ENCODE measurements around the gene ACSF2. TPM values are rescaled to one million over a fixed set of nuclear protein-coding genes. Genes with fewer than 3 reads are reported as not detected.

Gene ACSF2, protein sequence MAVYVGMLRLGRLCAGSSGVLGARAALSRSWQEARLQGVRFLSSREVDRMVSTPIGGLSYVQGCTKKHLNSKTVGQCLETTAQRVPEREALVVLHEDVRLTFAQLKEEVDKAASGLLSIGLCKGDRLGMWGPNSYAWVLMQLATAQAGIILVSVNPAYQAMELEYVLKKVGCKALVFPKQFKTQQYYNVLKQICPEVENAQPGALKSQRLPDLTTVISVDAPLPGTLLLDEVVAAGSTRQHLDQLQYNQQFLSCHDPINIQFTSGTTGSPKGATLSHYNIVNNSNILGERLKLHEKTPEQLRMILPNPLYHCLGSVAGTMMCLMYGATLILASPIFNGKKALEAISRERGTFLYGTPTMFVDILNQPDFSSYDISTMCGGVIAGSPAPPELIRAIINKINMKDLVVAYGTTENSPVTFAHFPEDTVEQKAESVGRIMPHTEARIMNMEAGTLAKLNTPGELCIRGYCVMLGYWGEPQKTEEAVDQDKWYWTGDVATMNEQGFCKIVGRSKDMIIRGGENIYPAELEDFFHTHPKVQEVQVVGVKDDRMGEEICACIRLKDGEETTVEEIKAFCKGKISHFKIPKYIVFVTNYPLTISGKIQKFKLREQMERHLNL
- polyA plus RNA-seq (2011; rRNA removed) (28.9 and 33.6 TPM in 2 replicates), polyA plus RNA-seq (2017; fragmentation: RNase III; extraction: RNeasy Plus Mini Kit Qiagen cat#74134 plus additional on column Dnase treatment) (16.3 to 24.4 TPM (median 21.5 TPM) in 3 replicates), polyA minus RNA-seq (2011; rRNA and poly(A)+ RNA removed) (45.1 and 48.8 TPM in 2 replicates)
- 14.0 and 17.2 TPM in 2 replicates for polyA plus RNA-seq (2012; cell fraction: cytosol; rRNA removed)
- polyA plus RNA-seq (2012; cell fraction: nucleus; rRNA removed): 49.4 and 67.7 TPM in 2 replicates

DNA sequence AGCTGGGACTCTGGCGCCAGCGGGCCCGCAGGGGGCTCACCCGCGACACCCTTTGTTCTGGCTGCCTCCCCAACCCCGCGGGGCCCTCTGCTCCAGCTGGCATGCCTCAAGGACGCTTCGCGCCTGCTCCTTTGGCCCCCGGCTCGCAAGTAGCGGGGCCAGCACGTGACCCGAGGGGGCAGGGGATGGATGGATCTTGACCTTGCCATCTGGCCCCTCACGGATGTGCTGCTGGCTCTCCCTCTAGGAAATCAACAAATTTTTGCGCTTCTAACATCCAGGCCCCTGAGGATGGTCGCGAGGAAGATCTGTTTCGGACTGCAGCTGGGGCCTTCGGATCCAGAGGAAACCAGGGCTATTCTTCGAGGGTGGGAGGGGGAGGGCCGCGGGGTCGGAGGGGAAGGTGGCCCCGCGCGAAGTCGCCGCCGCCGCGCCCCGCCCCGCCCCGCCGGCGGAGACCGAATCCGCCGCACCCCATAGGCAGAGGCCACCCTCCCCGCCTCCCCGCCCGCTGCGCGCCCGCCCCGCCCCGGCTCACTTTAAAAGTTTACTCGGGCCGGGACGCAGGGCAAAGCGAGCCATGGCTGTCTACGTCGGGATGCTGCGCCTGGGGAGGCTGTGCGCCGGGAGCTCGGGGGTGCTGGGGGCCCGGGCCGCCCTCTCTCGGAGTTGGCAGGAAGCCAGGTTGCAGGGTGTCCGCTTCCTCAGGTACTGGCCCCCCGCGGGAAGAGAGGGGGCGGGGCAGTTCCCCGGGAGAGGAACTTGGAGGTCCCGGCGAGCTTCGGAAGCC, at the start of gene ACSF2:
ACSF2 (plus strand) TSS at position 537 of the 790 bp plus-strand sequence; CDS start at position 581, 44 bp downstream.
- DNase-seq (ENCODE audit: low read depth in 1 of 2, low spot score in 1 of 2): peak; percentile 50 to 87
- peaks cover 27% of the 10 kb centered on the region for H3K4me1 ChIP-seq
- TF ChIP-seq USF2 (IDR thresholded peaks at IDR 0.05) (peak; percentile 52; the same call in 1 of the 2 replicates), RCOR1 (IDR thresholded peaks at IDR 0.05; ENCODE audit: low read depth, low read length) (no peak), JUN (IDR thresholded peaks at IDR 0.05) (peak; percentile 35 to 50; a peak in 1 of 5 replicates), CEBPB (IDR thresholded peaks at IDR 0.05) (no peak), HOXB13 (CRISPR knock-in tag; IDR thresholded peaks at IDR 0.05; ENCODE audit: low read depth) (no peak), HDAC2 (IDR thresholded peaks at IDR 0.05) (no peak), MAFK (IDR thresholded peaks at IDR 0.05; ENCODE audit: partially characterized antibody) (no peak), EHF (CRISPR knock-in tag; IDR thresholded peaks at IDR 0.05) (no peak), NFE2L2 (conservative IDR thresholded peaks at IDR 0.05; ENCODE audit: low read length) (no peak), ZFP36 (IDR thresholded peaks at IDR 0.05; ENCODE audit: borderline replicate concordance, partially characterized antibody) (no peak), RAD21 (conservative IDR thresholded peaks at IDR 0.05 in 1 of 2, IDR thresholded peaks at IDR 0.05 in 1 of 2) (no peak), POLR2A (IDR thresholded peaks at IDR 0.05; ENCODE audit: low read length) (no peak), TFCP2L1 (CRISPR knock-in tag; IDR thresholded peaks at IDR 0.05) (no peak), EP300 (IDR thresholded peaks at IDR 0.05) (no peak), MYC (IDR thresholded peaks at IDR 0.05; ENCODE audit: borderline replicate concordance, low read length) (no peak), CHD4 (IDR thresholded peaks at IDR 0.05; ENCODE audit: borderline replicate concordance) (no peak), MAZ (IDR thresholded peaks at IDR 0.05; ENCODE audit: borderline replicate concordance, low read depth, low read length) (no peak), FOXS1 (CRISPR knock-in tag; IDR thresholded peaks at IDR 0.05) (no peak)
- TF ChIP-seq, protein P1, sequence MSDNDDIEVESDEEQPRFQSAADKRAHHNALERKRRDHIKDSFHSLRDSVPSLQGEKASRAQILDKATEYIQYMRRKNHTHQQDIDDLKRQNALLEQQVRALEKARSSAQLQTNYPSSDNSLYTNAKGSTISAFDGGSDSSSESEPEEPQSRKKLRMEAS (IDR thresholded peaks at IDR 0.05): peak; percentile 16; the same call in 1 of the 2 replicates
- TF ChIP-seq, protein P2, sequence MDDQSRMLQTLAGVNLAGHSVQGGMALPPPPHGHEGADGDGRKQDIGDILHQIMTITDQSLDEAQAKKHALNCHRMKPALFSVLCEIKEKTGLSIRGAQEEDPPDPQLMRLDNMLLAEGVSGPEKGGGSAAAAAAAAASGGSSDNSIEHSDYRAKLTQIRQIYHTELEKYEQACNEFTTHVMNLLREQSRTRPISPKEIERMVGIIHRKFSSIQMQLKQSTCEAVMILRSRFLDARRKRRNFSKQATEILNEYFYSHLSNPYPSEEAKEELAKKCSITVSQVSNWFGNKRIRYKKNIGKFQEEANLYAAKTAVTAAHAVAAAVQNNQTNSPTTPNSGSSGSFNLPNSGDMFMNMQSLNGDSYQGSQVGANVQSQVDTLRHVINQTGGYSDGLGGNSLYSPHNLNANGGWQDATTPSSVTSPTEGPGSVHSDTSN (IDR thresholded peaks at IDR 0.05): no peak
- TF ChIP-seq, protein P3, sequence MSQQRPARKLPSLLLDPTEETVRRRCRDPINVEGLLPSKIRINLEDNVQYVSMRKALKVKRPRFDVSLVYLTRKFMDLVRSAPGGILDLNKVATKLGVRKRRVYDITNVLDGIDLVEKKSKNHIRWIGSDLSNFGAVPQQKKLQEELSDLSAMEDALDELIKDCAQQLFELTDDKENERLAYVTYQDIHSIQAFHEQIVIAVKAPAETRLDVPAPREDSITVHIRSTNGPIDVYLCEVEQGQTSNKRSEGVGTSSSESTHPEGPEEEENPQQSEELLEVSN (IDR thresholded peaks at IDR 0.05; ENCODE audit: borderline replicate concordance, low read depth): peak; percentile 49; the same call in 1 of the 2 replicates
- TF ChIP-seq, protein P4, sequence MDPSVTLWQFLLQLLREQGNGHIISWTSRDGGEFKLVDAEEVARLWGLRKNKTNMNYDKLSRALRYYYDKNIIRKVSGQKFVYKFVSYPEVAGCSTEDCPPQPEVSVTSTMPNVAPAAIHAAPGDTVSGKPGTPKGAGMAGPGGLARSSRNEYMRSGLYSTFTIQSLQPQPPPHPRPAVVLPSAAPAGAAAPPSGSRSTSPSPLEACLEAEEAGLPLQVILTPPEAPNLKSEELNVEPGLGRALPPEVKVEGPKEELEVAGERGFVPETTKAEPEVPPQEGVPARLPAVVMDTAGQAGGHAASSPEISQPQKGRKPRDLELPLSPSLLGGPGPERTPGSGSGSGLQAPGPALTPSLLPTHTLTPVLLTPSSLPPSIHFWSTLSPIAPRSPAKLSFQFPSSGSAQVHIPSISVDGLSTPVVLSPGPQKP (IDR thresholded peaks at IDR 0.05; ENCODE audit: low read depth, low read length): no peak
- H3K4me2 ChIP-seq: peak within 1 kb of the TSS; percentile 92
- POLR2A ChIA-PET: interaction anchor here (0.6 to 1.3 kb wide), 4 partner anchors 11 to 36 kb away, joined by 3 to 5 read pairs (median 4); partner anchors contain the start of gene LRRC59
- WGBS (ENCODE audit: missing lambda C conversion rate): 51% methylated on average over 19 of the region's 70 CpGs
- no peaks in the 10 kb centered on the region for H3K9me3 ChIP-seq
- peak within 1 kb of the TSS; percentile 72 for H3K4me3 ChIP-seq
- peak; percentile 84 to 90 for ATAC-seq
- peak within 1 kb of the TSS; percentile 77 to 90 for H3K27ac ChIP-seq
- FAIRE-seq: no peak
- CTCF ChIA-PET: interaction anchor here (0.8 to 8.4 kb wide), 8 partner anchors 17 to 57 kb away, joined by 3 to 55 read pairs (median 4); partner anchors contain the start of gene LRRC59
